GM19324 (cell line): ENCODE measurements around the gene SLC13A3.

Experiments used
- ATAC-seq: cut with Tn5 transposase; IDR thresholded peaks from one replicate; pipeline ENCODE4 v1.9.1; 2021; ENCODE audit warnings: mild to moderate bottlenecking, moderate library complexity; ENCODE audit not compliant: unreplicated experiment, low FRiP score

The SLC13A3 gene

GRCh38 chr20:46637427-46638133, 13.7 kb downstream of the SLC13A3 start:
- ATAC-seq = no peak

- ATAC-seq = no peak
These were observed 14.2 kb downstream of the SLC13A3 start for GRCh38 chr20:46637020-46637419.

- ATAC-seq = no peak
These were observed 14.7 kb downstream of the SLC13A3 start for GRCh38 chr20:46636514-46636913.

GRCh38 chr20:46635514-46636136, 15.6 kb downstream of the SLC13A3 start:
- no peak for ATAC-seq

GRCh38 chr20:46634528-46634927, 16.7 kb downstream of the SLC13A3 start:
- ATAC-seq = no peak

- ATAC-seq = no peak
These were observed 19.3 kb downstream of the SLC13A3 start for GRCh38 chr20:46631874-46632446.

GRCh38 chr20:46631212-46631869, 19.9 kb downstream of the SLC13A3 start:
- no peak for ATAC-seq

- no peak for ATAC-seq
These were observed 21.0 kb downstream of the SLC13A3 start for GRCh38 chr20:46630306-46630705.

- no peak for ATAC-seq
These were observed 21.9 kb downstream of the SLC13A3 start for GRCh38 chr20:46629341-46629740.

GRCh38 chr20:46627234-46627633, 24.0 kb downstream of the SLC13A3 start:
- no peak for ATAC-seq

- ATAC-seq = no peak
These were observed 24.5 kb downstream of the SLC13A3 start for GRCh38 chr20:46626758-46627157.

GRCh38 chr20:46625875-46626373, 25.3 kb downstream of the SLC13A3 start:
- ATAC-seq = no peak

- ATAC-seq = no peak
These were observed 26.3 kb downstream of the SLC13A3 start for GRCh38 chr20:46624946-46625345.

GRCh38 chr20:46622165-46622564, 29.1 kb downstream of the SLC13A3 start:
- no peak for ATAC-seq

- no peak for ATAC-seq
These were observed 29.8 kb downstream of the SLC13A3 start for GRCh38 chr20:46621492-46621891.

- ATAC-seq = no peak
These were observed 31.8 kb downstream of the SLC13A3 start for GRCh38 chr20:46619445-46619844.

- no peak for ATAC-seq
These were observed 32.8 kb downstream of the SLC13A3 start for GRCh38 chr20:46618316-46619100.

GRCh38 chr20:46614503-46614902, 36.8 kb downstream of the SLC13A3 start:
- ATAC-seq = no peak

GRCh38 chr20:46610145-46610544, 41.1 kb downstream of the SLC13A3 start:
- no peak for ATAC-seq

GRCh38 chr20:46609043-46609442, 42.2 kb downstream of the SLC13A3 start:
- no peak for ATAC-seq
